ENCODE measurements around the gene UNC13C.

Gene UNC13C

DNA sequence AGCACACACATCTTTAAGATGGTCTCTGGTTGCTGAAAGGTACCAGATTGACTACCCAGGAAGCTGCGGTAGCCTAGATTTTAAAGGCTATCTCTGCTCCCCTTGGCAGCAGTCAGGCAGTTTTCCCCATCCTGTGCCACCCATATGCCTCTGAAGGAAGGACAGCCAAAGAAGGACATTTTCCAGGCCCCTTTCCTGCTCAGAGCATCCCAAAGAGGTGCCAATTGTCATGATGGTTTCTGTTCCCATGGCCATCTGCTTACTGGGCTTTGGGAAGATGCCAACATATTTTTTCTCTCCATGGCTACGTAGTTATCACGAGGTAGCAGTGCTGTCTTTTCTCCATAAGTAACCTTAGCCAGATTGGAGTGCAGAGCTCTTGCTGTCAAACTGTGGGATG is 39.7 kb downstream of the UNC13C start:
- DNase-seq (ENCODE audit: low read depth) = no peak

DNA sequence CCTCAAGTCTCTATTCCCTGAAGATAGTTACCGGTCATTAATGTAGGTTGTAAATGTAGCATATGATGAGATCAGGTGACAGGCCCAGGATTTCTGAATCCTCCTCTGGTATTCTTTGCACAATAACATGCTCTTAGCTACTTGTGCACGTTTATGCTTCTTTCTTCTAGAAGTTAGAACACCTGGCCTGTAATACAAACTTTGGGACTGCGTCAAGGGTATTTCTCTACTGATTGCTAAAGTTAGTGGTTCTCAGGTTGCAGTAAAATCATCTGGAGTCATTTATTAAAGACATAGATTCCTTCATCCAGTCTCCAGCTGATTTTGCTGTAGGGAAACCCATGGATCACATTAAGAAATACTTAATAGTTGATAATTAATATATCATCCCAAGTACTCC is 48.0 kb downstream of the UNC13C start:
- no peak for DNase-seq (ENCODE audit: low read depth)

DNA sequence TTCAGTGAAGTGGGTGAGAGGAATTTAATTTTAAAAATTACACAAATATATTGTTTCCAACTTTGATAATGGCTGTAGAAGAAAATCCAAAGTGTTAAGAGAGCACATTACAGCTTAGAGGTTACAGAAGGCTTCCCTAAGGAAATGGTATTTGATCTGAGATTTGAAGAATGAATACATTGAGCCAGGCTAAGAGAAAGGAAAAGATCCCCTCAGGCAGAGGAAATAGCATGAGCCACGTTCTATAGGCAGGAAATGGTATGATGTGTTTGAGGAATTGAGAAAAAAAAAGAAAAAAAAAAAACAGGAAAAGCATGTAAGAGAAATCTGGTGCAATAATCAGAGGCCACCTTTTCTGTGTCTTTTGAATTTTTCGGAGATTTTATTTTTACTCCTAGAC is 48.6 kb downstream of the UNC13C start:
- DNase-seq (ENCODE audit: low read depth) = no peak

DNA sequence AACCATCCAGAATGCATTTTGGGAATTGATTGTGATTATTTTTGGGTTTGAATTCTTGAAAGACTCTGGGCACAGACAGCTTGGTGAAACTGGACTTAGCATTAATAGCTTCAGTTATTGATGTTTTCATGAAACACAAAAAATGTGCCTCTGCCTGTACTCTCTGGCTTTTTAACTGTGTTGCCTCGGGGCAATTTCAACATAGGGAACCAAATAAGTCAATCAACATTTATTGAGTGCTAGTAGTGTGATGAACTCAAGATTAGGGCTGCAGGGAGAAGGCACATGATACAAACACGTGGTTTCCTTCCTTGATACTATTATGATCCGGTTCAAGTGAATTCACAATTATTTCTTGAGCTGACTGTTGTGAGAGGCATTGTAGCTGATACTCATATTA is 50.8 kb downstream of the UNC13C start:
- no peak for DNase-seq (ENCODE audit: low read depth)

DNA sequence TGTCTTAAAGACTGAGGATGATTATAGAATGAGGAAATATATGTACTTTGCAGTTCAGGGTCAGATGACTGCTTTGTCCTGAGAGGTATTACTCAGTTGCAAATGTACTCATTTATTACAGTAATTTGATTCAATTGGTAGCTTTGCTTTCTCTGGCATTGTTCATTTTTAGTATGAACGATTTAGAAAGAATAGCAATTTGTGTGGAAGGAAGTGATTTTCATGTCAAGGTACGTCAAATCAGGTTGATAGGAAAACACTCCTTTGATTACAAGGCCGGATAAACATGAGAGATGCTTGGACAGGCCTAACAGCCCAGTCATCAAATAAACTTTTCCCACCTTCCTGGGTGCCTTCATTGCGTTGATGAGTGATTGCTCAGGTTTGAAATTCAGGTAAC is 53.8 kb downstream of the UNC13C start:
- DNase-seq (ENCODE audit: low read depth) = no peak

DNA sequence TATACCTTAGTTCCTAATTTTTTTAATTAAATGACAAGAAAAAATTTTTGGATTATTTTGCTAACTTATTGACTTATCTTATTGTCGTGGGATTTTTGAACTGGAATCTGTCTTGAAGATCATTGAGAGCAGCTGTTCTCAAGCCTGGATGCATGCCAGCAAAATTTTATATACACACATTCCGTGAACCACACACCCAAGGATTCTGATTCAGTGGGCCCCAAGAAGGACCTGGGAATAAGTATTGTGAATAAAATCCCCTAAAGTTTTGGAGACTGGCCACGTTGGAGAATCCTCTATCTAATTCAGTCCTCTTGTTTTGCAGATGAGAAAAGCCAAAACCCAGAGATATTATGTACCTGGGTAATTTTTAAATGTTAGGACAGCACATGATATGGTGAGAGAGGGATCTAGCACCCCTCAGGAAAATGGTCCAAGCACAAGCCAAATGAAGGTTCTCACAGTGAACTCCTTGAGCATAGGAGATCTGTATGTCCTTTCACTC is 55.2 kb downstream of the UNC13C start:
- DNase-seq (ENCODE audit: low read depth) = no peak

DNA sequence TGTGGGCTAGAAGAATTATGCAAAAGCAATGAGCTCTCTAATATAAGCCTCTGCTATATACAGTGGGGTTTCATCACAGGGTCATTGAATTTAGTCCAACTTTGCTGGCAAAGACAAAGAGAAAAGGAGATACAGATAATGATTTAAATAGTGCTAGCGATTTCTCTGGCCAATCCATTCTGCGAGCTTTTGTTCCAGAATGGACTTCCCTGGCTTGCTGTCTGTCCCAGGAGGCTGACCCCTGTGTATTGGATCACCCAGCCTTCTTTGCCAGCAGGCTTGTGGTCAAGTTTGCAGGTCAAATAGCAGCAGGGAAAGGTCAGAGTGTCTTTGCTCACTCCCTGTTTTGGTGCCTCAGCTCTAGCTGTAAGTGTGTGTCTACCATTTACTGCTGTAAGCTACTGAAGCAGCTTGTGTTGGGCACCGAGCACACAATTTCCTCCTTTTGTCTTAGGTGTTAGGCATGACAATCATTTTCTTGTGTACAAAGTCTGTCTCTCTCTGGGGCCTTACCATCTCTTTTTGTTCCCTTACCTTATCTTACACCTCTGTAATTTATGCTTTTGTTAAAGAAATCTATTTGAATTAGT is 55.7 kb downstream of the UNC13C start:
- no peak for DNase-seq (ENCODE audit: low read depth)

DNA sequence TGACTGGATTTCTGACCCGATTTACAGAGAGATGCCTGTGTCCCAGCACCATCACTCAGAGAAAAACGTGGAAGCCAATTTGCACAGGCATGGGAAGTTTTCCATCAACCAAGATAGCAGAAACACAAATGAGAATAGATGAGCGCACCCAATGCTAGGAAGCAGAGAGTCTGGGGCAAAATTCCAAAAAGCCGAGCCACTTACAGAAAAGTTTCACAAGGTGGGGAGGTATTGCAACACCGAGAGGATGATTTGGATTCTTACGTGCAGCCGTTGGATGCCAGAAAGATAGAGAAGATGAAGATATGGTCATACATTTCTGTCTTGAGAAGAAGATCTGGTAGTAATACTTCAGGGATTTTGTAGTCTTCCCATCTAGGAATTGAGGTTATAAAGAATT is 57.4 kb downstream of the UNC13C start:
- no peak for DNase-seq (ENCODE audit: low read depth)

DNA sequence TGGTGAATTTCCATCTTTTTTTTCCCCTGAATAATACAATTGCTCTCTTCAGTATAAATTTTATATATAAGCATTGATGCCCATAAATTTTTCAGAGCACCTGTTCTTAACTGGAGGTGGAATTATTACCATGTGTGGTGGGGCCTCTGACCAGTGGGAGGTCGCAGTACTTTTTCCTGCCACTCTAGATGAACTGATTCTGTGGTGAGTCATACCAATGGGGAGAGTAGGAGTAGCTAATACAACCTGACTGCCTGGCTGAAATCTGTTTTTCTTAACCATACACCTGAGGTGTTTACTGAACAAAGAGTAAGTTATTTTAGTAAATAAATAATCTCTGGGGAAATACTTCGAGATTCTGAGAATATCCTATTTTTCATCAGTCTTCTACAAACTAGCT is 67.2 kb downstream of the UNC13C start:
- DNase-seq (ENCODE audit: low read depth) = no peak

DNA sequence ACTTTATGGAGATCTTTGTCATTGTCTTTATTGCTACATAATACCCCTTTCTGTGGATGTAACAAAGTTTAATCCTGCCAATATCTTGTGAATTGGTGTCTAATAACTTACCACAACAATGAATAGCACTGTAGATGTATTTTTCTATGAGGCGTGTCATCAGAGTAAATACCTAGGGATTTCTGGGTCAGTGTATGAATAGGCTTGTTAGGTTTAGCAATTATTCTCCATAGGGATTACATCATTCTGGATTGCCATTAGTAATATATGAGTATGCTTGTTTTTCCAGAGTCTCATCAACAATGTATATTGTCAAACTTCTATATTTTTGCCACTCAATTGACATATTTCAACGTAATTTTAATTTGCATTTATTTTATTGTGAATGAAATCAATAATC is 67.9 kb downstream of the UNC13C start:
- no peak for DNase-seq (ENCODE audit: low read depth)

DNA sequence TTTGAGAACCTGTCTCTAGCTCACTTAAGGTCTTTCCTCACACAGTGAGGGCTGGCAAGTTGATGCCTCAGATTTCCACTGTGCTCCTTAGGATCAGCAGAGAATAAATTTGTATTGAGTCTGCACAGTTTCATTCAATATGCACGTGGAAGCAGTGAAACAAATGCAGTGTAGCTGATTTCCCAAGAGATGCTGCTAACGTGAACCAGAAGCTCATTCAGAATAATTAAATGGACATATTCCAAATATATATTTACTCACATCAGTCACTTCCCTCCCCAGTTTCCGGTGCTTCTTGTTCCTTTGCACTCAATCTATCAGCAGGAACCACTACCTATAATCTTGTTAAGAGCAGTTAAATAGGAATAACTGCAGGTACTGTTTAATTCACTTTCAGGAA is 86.1 kb downstream of the UNC13C start:
- DNase-seq (ENCODE audit: low read depth) = no peak

DNA sequence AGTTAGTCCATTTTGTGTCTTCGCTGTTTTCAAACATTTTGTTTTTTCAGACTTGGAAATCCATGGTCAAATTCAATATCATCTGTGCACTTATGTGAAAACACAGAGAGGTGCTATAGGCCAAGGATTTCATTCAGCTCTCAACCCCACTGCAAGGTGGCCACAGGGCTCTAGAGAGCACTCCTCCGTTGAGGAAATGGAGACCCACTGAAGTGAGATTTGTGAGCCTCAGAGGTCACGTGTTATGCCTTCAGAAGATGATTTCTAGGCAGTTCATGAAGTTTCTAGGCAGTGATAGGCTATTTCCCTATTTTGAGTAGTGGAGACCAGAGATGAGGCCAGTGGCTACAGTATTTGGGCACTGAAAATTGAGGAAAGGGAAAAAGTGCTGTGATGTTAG is 88.2 kb downstream of the UNC13C start:
- no peak for DNase-seq (ENCODE audit: low read depth)

DNA sequence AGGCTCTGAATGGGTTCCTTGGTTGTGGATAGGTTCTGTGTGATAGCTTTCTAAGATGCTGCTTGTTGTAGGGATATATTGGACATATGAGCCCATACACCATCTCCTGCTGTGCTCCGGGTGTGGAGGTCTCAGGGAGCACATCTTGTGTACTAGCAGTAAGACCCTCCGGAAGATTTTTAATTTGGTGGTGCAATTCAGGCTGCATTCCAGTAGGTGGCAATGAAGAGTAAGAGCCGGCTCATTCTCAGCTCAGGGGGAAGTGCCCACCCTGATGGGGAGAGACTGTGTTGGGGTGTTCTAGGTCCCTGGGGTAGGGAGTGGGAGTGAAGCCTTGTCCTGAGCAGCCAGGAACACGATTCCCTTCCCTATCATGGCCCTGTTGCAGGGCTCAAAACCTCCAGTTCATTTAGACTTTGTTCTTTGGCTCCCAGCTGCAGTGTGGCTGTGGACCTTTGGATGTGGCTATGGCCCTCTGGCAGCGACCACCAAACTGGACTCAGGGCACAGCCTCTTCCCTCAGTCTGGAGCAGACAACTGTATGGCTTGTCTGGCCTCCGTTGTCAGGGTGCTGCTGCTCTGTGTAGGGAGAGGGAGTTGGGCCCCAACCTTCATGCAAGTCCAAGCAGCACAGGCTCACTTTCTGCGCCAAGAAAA is 104.7 kb downstream of the UNC13C start:
- no peak for DNase-seq (ENCODE audit: low read depth)

DNA sequence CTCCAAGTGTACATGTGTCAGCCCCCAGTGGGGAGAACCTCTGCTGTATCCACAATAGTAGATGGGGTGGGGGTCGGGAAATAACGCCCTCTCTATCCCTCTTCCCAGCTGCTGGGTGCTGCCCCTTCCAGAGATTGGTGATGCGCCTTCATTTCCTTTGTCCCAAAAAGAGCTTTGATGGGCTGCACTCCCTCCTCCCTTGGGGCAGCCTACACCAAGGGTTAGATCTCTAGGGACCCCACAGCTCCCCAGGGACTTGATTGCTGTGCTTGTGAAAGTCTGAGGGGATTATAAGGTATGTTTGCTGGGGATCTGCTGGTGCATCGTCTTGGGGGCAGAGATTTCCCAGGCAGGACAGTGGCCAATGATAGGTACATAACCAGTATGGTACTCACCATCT is 105.3 kb downstream of the UNC13C start:
- no peak for DNase-seq (ENCODE audit: low read depth)

DNA sequence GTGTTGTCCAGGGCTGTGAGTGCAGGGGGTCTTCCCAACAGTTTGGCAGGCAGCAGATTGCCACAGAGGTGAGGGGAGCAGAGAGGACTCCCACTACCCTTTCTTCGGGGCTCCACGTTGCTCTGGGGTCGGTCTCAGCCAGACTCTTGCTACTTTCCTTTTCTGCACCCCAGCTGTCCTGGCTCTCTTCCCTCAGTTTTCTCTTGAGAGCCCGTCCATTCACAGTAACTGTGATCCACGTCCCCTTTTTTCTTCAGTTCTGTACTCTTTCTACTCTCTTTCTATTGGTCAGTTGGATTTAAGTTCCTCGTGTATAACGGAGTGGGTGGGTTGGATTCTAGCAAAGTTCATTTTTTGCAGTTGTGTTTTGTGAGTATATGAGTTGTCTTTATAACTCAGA is 105.8 kb downstream of the UNC13C start:
- DNase-seq (ENCODE audit: low read depth) = no peak

DNA sequence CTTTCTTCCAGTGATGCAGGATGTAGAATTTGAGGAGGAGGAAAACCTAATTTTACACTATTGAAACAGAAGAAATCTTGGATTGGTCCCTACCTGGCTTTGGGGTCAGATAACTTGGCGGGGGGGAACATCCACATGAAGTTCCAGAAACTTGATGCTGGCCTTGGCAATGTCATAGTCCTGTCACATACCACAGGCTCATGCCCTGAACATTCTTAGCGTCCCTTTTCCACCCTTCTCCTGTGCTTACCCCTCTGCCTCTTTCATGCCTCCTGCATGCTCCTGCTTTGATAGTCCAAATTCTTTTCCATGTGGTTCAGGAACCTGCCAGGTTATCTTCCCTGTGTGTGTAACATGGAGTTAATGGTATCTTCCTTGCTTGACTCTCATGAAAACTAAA is 110.6 kb downstream of the UNC13C start:
- no peak for DNase-seq (ENCODE audit: low read depth)

DNA sequence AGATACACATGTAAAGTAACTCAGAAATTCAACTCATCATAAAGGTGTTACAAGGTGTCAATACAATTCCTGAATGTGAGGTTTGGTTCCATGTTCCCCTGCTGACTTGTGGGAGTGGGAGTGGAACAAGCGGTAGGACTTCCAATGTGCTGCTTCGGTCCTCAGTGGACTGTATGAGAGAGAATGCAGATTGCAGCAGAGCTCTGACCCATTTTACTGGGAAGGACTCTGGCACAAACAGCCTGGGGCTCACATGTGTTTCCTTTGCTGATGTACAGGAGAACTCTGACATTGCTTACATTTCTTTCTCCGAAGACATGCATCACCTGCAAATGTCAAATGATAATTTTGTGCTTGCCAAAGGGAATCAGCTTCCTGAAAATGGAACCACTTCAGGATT is 111.5 kb downstream of the UNC13C start:
- no peak for DNase-seq (ENCODE audit: low read depth)

DNA sequence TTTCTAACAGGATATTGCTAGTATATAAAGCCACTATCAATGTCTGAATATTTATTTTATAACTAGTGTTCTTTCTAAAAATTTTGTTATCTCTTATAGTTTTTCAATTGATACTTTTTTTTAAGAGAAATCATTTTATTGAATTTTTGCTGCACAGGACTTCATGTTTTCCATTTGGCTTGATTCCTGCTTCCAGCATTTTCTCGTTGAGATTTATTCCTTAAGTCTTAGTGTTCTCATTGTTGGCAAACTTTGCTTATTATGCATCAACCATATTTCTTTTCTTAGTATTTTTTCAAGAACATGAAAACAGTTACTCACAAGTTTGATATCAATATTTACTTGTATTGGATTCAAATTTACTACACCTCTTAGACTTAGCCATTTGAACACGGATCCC is 113.4 kb downstream of the UNC13C start:
- no peak for DNase-seq (ENCODE audit: low read depth)

DNA sequence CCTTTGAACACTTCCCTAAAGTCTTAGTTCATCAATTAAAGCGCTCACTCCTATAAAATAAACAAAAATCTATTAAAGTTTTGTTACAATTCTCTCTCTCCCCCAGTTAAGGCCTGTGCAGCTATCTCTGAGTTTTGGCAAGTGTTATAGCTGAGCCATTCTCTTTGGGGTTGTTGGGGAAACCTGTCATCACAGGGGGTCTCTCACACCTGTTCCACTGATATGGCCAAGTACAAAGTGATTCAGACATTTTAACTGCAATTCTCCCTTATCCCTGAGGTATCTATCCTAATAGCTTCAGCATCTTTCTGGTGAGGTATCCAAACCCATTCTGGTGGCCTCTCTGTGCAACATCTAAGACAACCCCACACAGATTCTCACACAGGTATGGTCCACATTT is 116.4 kb downstream of the UNC13C start:
- no peak for DNase-seq (ENCODE audit: low read depth)

DNA sequence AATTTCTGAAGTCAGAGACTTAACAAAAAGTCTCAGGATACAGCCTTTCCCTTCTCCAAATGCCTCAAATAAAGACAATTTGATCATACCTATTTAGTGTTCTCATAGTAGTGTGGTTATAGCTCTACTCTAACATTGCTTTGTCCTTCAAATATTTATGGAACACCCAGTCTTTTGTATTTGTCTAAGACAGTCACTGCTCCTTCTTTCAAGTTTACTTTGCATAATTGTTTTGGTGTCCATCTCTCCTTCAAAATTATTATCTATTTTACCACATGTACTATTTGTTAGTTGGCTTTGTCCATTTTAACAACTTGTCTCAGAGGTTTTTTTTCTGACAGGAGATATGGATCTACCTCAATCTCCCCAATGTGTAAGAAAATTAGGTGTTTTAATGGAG is 118.8 kb downstream of the UNC13C start:
- no peak for DNase-seq (ENCODE audit: low read depth)

DNA sequence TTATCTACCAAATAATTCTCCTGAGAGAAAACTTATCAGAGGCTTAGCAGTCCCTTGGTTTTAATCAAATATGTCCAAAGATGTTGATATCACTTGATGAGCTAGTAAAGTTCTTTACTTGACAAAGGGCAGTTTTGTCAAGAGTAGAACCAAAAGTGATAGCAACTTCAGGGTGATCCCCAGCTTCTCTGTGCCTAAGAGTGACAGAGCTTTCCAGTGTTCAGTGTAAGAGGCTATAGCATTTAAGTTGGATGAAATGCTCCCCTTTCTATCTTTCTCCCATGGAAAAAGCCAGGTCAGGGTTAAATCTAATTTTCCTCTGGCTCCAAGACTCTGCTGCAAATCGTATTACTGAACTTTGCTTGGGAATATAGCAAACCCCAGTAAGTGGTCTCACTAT is 120.8 kb downstream of the UNC13C start:
- no peak for DNase-seq (ENCODE audit: low read depth)

DNA sequence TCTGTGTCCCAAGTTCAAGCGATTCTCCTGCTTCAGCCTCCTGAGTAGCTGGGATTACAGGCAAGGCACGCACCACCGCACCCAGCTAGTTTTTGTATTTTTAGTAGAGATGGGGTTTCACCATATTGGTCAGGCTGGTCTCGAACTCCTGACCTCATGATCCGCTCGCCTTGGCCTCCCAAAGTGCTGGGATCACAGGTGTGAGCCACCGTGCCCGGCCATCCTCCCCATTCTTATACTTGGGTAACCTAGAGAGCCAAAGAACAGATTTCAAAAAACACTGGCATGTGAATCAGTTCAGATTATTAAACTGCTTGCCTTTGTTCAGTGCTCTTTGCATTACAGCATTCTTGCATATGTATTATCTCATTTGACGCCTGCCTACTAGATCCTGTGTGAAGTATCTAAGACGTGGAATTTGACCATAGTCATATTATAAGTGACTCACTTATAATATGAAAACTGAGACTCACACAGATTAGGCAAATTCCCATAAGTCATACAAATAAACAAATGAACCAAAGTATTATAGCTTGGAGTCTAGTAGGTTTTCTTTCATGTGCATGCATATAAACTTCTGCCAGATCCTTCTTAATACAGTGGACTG is 123.5 kb downstream of the UNC13C start:
- DNase-seq (ENCODE audit: low read depth) = no peak

DNA sequence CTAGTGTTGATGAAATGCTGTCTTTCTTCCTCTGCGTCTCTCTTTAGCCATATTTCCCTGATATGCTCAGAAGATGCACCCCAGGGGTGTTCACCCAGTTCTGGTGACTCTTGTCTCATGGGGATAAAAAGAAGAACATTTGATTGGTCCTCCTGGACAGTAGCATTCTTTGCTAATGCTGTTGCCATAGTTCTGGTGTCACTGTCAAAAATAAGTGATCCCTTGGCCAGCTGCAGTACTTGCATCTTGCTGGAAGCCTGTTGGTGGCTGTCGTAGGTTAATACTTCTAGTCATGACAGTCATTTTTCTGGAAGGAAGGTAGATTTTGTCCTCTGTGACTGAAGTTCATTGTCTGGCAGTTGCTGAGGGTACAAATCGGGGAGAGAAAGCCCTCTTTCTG is 124.5 kb downstream of the UNC13C start:
- no peak for DNase-seq (ENCODE audit: low read depth)

DNA sequence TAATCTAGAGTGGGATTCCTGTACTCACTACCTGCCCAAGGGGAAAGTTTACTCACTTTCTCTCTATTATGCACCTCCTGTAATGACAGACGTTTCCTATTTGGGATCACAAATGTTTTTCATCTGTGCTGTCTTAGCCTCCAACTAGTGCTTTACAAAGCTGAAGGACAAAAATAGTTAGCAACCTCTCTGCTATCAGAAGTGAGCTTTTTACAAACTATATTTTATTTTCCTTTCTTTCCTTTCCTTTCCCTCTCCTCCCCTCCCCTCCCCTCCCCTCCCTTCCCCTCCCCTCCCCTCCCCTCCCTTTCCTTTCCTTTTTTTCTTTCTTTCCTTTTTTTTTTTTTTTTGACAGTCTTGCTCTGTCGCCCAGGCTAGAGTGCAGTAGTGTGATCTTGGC is 130.8 kb downstream of the UNC13C start:
- DNase-seq (ENCODE audit: low read depth) = no peak
